NT2/D1 (cell line): Measurements from ENCODE around the gene CASP10.
"Not testable (repeated sequence)": the region's sequence is repeated elsewhere in the genome, so short reads cannot be mapped to it uniquely, and the experiment has no call there.

ENCODE experiments used
- DNase-seq: peaks from one replicate; pipeline ENCODE4 v3.0.0-alpha.2; 2011; ENCODE audit warnings: low read depth, low spot score
- H3K27me3 ChIP-seq: 2 replicates; pipeline ENCODE4 v1.6.0; 2011; ENCODE audit warnings: mild to moderate bottlenecking; ENCODE audit not compliant: insufficient read length, insufficient read depth
- H3K36me3 ChIP-seq: 2 replicates; pipeline ENCODE4 v1.6.1; 2011; ENCODE audit warnings: mild to moderate bottlenecking, low read length, mixed read lengths; ENCODE audit not compliant: insufficient read depth, insufficient read length
- H3K4me1 ChIP-seq: 2 replicates; pipeline ENCODE4 v1.5.1; 2011; ENCODE audit not compliant: insufficient read depth, insufficient read length
- H3K4me3 ChIP-seq: 2 replicates; pipeline ENCODE4 v1.5.1; 2011; ENCODE audit warnings: low read depth; ENCODE audit not compliant: insufficient read length
- H3K9ac ChIP-seq: 2 replicates; pipeline ENCODE4 v1.6.0; 2011; ENCODE audit warnings: low read depth; ENCODE audit not compliant: insufficient read length
- H3K9me3 ChIP-seq: 2 replicates; pipeline ENCODE4 v1.5.1; 2011; ENCODE audit warnings: mild to moderate bottlenecking, low read length; ENCODE audit not compliant: insufficient read depth
- SUZ12 ChIP-seq: IDR thresholded peaks from 2 replicates; pipeline ENCODE4 v1.6.1; 2011; ENCODE audit not compliant: insufficient read length, insufficient read depth; ENCODE audit errors: extremely low read depth
- YY1 ChIP-seq: IDR thresholded peaks from 2 replicates; pipeline ENCODE4 v1.6.1; 2011; ENCODE audit not compliant: insufficient read length, insufficient read depth
- ZNF274 ChIP-seq: IDR thresholded peaks from 2 replicates; pipeline ENCODE4 v1.6.1; 2011; ENCODE audit warnings: mild to moderate bottlenecking, low read depth, low read length

CASP10 gene

GRCh38 chr2:201231781-201232466, 49.0 kb downstream of the CASP10 start:
- Histone ChIP-seq H3K4me1 (no peaks in the 10 kb centered on the region), H3K27me3 (no peaks in the 10 kb centered on the region), H3K36me3 (no peaks in the 10 kb centered on the region), H3K4me3 (no peak overlapping the region), H3K9ac (no peak overlapping the region), H3K9me3 (no peaks in the 10 kb centered on the region)
- TF ChIP-seq SUZ12 (no peak), YY1 (peak; percentile 53), ZNF274 (no peak)
- peak; percentile 89 for DNase-seq

GRCh38 chr2:201232467-201232815, 49.5 kb downstream of the CASP10 start:
- DNase-seq = no peak
- Histone ChIP-seq H3K4me3 (no peak overlapping the region), H3K4me1 (no peaks in the 10 kb centered on the region), H3K36me3 (no peaks in the 10 kb centered on the region), H3K9ac (no peak overlapping the region), H3K9me3 (no peaks in the 10 kb centered on the region), H3K27me3 (no peaks in the 10 kb centered on the region)
- TF ChIP-seq YY1 (no peak), SUZ12 (no peak), ZNF274 (no peak)

- TF ChIP-seq YY1 = no peak
- no peak for TF ChIP-seq ZNF274
- TF ChIP-seq SUZ12 = no peak
- no peak overlapping the region for H3K4me3 ChIP-seq
- H3K4me1 ChIP-seq = no peaks in the 10 kb centered on the region
Measured at GRCh38 chr2:201233192-201233811, 50.4 kb downstream of the CASP10 start.

GRCh38 chr2:201233812-201234662, 51.1 kb downstream of the CASP10 start:
- TF ChIP-seq YY1 = no peak
- no peak overlapping the region for H3K9ac ChIP-seq
- no peaks in the 10 kb centered on the region for H3K9me3 ChIP-seq
- DNase-seq = no peak
- H3K4me1 ChIP-seq = no peaks in the 10 kb centered on the region
- H3K27me3 ChIP-seq = no peaks in the 10 kb centered on the region
- no peak overlapping the region for H3K4me3 ChIP-seq
- H3K36me3 ChIP-seq = no peaks in the 10 kb centered on the region

More at GRCh38 chr2:201233192-201233811, 50.4 kb downstream of the CASP10 start:
- Histone ChIP-seq H3K27me3 (no peaks in the 10 kb centered on the region), H3K36me3 (no peaks in the 10 kb centered on the region), H3K9me3 (no peaks in the 10 kb centered on the region), H3K9ac (peak overlapping the region; percentile 4)
- DNase-seq = no peak

GRCh38 chr2:201234663-201235135, 51.8 kb downstream of the CASP10 start:
- Histone ChIP-seq H3K9ac (no peak overlapping the region), H3K4me3 (no peak overlapping the region)

GRCh38 chr2:201235860-201236811, 53.2 kb downstream of the CASP10 start:
- TF ChIP-seq SUZ12 (no peak), YY1 (no peak), ZNF274 (no peak)
- Histone ChIP-seq H3K9ac (no peak overlapping the region), H3K36me3 (no peaks in the 10 kb centered on the region), H3K4me1 (no peaks in the 10 kb centered on the region), H3K27me3 (no peaks in the 10 kb centered on the region), H3K9me3 (peaks cover 7% of the 10 kb centered on the region; the same call in 1 of the 2 replicates), H3K4me3 (no peak overlapping the region)
- peak; percentile 65 for DNase-seq

More at GRCh38 chr2:201234663-201235135, 51.8 kb downstream of the CASP10 start:
- Histone ChIP-seq H3K36me3 (no peaks in the 10 kb centered on the region), H3K4me1 (no peaks in the 10 kb centered on the region), H3K9me3 (peaks cover 4% of the 10 kb centered on the region; the same call in 1 of the 2 replicates), H3K27me3 (no peaks in the 10 kb centered on the region)
- DNase-seq = no peak
- no peak for TF ChIP-seq ZNF274

- no peaks in the 10 kb centered on the region for H3K27me3 ChIP-seq
- peaks cover 7% of the 10 kb centered on the region; the same call in 1 of the 2 replicates for H3K9me3 ChIP-seq
- H3K4me1 ChIP-seq = no peaks in the 10 kb centered on the region
- no peak for TF ChIP-seq ZNF274
- no peak for TF ChIP-seq SUZ12
- no peak for TF ChIP-seq YY1
- H3K36me3 ChIP-seq = no peaks in the 10 kb centered on the region
- no peak for DNase-seq
- H3K4me3 ChIP-seq = no peak overlapping the region
- H3K9ac ChIP-seq = no peak overlapping the region
Measured at GRCh38 chr2:201237486-201238123, 54.7 kb downstream of the CASP10 start.

- not testable (repeated sequence) for H3K4me3 ChIP-seq, H3K9ac ChIP-seq, DNase-seq, H3K36me3 ChIP-seq, H3K4me1 ChIP-seq, H3K27me3 ChIP-seq, H3K9me3 ChIP-seq
Measured at GRCh38 chr2:201239167-201239935, 56.4 kb downstream of the CASP10 start.
